Stimulated activated CD4-positive, alpha-beta T cell treated with anti-CD3 and anti-CD28 coated beads, Interleukin-2, amount 100 ng/mL, for 48 hours (primary cell): Measurements from ENCODE around the gene ATG101.

Experiments
- DNase-seq, 2 donors: peaks; one replicate each; pipeline ENCODE4 v3.0.0-alpha.2; 2020

ATG101 gene

DNA sequence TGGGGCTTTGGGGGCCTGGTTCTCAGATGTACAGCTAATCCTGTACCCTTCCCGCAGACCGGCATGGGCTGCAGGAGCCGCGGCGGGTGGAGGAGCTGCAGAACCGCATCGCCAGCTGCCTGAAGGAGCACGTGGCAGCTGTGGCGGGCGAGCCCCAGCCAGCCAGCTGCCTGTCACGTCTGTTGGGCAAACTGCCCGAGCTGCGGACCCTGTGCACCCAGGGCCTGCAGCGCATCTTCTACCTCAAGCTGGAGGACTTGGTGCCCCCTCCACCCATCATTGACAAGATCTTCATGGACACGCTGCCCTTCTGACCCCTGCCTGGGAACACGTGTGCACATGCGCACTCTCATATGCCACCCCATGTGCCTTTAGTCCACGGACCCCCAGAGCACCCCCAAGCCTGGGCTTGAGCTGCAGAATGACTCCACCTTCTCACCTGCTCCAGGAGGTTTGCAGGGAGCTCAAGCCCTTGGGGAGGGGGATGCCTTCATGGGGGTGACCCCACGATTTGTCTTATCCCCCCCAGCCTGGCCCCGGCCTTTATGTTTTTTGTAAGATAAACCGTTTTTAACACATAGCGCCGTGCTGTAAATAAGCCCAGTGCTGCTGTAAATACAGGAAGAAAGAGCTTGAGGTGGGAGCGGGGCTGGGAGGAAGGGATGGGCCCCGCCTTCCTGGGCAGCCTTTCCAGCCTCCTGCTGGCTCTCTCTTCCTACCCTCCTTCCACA is 11.0 kb upstream of the ATG101 start:
- no peak for DNase-seq

DNA sequence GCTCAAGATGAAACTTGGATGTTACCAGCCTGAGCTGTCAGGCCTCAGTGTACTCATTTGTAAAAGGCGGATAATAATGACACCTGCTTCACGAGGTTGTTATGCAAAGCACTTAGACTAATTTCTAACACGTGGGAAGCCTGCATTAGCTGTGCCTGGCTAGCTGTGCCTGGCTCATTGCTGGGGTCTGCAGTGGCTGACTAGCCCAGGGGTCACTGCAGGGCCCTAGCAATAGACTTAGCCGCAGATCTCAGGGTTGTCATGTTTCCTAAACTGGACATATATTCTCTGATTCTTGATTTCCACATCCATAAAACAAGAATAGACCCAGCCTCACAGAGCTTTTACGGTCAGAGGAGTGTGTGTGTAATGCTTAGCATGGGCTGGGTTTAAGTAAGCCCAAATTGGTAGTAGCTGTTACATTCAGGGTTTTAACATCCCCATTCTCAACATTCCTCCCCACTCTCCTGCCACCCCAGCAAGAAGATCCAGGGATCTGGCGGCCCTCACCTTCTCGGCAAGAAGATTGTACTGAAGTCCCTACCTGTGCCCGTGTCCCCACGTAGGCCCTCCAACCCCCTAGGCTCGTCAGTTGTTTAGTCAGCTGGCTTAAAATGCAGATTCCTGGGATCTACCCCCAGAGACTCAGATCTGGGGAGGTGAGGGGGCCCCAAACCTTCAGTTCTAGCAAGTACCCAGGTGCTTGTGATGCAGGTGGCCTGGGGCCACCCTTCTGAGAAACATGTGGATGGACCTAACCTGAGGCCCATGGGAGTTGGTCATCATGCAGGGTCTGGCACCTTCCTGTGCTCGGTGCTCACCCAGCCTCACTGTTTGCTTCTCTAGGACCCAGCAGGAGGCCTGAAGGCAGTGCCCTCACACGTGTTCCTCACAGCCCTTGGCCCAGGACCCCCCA is 9.9 kb upstream of the ATG101 start:
- DNase-seq = no peak

DNA sequence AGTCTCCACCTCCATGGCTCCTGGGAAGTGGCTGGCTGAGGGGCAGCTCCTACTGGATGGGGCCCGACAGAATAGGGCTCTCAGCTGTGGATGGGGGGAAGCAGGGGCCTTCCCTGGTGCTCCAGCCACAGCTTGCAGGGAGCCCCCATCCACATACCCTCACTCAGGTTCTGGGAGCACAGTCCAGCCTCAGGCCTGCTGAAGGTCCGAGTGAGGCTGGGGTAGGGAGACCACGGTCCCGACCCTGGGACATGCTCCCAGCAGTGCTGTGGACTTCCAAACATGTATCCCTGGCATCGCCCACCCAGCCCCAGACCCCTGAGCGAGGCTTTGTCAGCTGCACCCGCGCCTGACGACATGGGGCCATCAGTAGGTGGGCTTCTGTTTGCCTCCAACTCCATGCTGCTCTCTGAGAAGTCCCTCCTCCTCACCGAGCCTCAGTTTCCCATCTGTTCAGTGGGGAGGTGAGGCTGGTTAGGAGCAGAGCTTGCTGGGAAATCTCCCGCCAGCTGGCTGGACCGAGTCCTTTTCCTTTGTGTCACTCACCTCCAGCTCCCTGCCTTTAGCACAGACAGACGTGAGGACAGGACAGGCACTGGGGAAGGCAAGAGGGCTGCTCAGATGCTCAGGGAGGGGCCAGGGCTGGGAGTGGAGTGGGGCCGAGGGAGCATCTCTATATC is 9.1 kb upstream of the ATG101 start:
- DNase-seq = no peak

DNA sequence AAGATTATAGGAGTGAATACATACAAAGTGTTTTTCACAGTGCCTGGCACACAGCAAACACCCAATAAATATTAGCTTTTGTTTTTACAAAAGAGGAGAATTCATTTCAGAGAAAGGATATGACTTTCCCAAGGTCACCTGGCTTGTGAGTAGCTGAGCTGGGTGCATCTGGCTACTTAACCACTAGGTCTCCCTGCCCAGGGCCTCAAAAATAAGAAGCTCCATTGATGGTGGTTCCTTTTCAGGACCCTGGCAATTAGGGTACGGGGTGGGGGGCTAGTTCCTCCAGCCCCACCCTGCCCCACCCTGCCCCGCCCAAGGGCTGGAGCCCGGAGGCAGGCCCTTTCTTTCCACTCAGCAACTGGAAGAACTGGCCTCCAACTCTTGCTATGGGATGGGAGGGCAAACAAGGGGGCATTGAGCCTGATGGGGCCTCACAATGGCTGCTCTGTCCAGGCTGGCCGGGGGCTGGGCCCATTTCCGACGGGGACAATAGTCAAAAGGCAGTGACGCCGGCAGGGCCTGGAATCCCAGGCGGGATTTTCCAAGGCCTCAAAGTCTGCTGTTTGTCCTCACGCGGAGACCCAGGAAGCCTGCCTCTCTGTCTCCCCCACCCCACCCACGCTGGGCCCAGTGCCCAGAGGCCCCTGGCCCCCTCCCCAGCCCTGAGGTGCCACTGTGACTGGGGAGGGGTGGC is 8.2 kb upstream of the ATG101 start:
- no peak for DNase-seq

DNA sequence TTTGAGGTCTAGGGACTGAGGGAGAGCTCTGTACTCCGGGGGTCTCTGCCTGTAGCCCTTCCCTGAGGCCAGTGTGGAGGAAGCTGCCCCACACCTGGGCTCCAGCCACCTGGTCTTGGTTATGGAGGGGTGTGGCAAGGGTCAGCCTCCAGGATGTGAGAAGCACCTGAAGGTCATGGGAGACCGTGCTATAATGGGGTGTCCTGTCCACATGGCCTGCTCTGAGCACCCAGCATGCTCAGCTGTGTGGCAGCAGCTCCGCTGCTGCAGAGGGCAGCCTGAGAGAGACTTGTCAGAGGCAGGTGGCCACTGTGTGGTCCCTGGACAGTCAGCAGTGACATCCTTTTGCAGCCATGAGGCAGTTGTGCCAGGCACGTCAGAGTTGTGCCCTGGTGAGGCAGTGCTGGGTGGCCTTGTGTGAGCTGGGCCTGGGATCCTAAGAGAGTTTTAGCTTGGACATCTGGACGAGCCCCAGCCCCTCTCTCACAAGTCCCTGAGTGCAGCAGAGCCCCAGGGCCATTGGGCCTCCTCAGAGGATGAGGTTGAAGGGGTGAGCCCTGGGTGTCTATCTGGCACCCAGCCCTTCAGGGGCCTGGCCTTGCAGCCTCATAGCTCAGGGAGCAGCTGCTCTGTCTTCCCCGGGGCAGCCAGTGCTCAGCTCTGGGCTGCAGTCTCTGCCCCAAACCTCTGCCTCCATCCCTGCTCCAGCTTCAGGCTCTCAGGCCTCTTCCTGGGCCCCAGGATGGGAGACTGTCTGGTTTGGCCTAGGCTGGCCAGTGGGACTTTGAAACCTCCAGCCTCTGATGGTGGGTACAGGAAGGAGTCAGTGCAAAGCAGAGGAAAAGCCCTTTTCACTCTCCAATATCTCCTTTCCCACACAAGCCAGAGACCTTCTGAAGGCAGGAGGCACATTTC is 7.4 kb upstream of the ATG101 start:
- DNase-seq = no peak

DNA sequence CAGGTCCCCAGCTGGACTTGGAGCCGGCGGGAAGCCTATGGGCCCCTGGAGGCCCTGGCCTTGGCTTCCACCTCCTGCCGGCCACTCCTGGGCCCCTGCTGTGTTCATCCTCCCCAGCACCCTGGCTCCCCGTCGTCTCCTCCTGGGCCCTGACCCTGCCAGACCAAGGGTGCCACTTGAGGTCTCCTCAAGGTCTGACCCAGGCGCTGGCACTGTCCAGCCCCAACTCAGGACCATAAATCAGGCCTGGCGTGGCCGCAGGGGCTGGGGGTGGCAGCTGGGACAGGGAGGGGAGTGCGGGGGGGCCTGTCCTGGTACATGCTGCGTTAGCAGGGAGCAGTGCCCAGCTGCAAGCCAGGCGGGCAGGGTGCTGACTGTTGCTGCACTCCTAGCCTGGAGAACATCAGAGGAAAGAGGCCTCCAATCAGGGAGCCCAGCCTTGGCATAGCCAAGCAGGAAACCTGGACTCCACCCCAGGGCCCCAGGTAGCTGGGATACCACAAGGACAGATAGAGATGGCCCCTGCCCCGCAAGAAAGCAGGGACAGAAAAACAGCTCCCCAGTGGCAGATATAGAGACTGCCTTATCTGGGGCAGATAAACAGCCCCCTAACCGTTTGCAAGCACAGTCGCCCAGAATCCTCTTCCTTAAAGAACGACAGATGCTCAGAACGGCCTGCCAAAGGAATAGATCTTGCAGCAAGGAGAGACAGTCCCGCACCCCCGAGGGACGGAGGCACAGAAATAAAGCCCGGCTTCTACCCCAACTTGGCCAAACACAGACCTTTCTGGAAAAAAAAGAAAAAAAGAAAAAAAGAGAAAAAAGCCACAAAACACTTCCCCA is 6.5 kb upstream of the ATG101 start:
- DNase-seq = no peak

DNA sequence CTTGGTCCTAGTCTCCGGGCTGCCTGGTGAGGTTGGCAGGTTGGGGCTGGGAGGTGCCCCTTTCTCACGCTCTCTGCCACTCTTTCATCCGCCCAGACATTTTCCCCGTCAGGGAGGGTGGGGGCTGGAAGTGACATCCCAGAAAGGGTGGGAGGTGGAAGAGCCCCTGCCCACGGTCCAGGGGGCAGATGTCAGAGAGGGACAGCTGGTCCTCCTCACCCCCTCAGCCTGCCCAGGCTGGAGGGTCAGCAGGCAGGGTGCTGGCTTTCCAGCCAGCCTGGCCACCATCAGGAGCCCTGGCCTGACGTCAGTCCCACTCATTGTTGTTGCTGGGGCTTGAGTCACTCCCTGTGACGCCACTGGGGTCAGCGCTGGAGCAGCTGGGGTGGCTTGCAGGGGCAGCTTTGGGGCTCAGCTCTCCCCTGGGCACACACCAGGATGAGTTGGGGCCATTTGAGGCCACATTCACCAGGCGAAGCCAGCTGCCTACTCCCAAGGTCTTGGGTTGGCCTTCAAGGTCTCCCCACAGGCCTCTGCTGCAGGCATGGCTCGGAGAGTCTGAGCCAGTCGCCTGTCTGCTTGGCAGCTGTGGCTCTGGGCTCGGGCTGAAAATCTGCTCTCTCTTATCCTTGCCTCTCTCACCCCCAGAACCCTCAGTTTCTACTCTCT is 5.7 kb upstream of the ATG101 start:
- DNase-seq = no peak

DNA sequence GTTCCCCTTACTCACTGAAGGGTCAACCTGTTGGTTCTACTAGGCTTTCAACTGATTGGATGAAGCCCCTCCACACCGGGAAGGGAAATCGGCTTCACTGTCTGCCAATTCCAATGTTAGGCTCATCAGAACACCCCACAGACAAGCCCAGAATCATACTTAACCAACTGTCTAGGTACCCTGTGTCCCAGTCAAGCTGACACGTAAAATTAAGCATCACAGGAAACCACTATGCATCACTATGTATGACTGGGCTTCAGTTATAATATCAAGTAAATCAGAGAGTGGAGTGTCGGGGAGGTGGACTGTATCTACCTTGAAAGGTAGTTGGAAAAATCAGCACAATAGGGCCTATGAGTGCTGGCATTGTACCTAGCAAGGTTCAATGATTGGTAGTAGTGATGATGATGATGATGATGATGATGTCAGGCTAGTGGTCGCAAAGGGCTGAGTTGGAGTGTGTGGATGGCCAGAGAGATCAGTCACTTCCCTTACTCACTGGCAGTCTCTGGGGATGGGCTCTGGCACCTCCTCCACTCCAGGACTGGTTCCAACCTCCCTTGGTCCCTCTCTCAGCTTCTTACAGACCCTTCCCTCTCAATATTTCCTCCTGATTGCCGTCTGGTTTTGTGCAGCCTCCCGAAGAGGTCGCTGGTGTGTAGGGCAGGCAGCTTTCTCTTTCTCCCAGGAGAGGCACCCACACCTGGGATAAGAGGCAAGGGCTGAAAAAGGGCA is 3.3 kb upstream of the ATG101 start:
- no peak for DNase-seq

DNA sequence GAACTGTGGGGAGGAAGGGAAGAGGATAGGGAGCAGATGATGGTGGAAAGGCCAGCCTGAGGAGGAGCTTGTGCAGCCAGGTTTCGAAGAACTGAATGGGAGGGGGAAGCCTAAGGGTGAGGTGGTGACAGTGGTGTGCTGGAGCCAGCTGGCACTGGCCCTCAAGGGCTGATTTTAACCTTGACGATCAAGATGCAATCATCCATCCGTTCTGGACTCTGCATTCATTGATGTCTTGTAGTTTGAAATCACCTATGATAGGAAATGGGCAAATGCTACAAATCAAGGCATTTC is 2.8 kb upstream of the ATG101 start:
- DNase-seq = no peak

DNA sequence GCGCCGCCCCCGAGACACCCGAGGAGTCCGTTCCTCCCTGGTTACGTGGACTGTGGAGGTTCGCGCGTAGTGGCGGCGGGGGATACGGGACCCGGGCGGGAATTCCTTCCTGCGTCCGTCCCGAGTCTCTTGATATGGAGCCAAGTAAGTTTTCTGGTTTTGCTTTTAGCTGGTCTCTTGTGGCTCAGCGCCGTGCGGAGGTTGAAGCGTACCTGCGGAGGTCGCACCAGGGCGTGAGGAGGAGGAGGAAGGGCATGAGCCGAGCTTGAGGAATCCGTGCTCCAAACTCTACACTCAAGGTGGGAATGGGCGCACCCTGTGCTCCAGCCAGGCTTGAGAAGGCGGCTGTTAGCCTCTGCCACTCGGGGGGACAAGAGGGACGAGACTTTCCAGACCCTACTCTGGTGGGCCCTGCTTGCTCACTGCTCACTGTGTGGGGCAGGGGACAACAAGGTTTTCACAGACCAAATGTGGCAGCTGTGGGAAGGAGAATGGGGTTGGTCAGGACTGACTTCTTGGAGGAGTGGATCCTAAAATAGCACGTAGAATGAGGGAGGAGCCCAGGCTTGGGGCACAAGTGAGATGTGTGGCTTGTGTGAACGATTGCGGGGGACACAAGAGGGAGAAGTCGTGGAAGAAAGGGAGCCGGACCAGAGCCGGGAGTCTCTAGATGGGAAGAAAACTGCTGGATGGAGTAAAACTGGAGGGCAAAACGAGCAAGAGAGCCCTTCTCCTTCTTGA is 577 bp downstream of the ATG101 start:
- no peak for DNase-seq

DNA sequence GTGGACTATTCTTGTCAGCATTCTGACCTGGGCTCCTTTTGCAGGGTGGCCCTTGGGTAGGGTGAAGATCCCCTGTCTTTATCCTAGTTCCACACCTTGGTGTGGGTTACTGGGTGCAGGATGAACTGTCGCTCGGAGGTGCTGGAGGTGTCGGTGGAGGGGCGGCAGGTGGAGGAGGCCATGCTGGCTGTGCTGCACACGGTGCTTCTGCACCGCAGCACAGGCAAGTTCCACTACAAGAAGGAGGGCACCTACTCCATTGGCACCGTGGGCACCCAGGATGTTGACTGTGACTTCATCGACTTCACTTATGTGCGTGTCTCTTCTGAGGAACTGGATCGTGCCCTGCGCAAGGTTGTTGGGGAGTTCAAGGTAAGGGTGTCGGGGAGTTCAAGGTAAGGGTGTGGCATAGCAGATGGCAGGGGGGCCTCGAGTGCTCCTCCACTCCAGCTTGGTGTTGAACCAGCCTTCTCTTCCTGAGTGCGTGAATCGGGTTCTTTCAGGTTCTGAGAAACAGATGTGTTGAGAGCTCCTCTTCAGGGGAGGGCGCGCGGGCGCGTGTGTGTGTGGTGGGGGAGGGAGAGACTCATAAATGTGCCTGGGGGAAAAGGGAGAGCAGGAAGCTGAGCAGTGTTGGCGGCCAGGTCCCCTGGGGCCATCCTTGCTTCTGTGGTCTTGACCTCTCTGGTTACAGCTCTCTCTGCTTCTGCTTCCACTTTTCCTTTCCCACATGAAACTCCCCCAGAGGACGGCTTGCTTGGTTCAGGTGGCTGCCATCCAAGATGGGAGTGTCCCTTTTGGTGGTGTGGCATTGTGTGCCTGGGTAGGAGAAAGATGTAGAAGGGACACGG is 4.0 kb downstream of the ATG101 start:
- DNase-seq = no peak

DNA sequence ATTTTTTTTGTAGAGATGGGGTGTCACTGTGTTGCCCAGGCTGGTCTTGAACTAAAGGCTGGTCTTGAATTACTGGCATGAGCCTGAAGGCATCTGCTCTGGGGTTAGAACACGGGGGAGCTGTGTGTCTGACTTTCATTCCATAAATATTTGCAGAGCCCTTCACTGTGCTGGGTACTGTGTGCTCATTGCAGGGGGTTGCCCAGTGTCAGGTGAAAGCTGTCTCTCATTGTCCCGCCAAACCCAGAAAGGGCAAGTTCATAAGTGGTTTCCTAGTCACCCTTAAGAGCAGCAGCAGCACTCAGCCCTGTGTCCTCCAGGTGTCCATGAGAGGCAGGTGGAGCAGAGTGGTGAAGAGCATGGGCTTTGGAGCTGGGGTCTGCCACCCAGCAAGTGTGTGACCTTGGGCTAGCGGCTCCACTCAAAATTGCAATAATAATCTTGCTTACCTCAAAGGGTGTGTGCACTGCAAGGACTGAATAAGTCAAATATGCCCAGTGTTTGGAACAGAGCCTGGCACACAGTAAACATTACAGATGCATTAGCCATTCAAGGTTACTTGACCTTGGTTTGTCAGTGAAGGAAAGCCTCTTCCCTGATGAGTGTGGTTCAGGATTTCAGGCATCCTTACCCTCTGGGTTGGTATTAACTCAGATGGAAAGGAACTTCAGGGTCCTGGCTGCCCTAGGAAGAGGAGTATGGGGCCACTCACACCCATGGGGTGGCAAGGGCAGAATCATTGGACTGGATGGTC is 5.4 kb downstream of the ATG101 start:
- no peak for DNase-seq

DNA sequence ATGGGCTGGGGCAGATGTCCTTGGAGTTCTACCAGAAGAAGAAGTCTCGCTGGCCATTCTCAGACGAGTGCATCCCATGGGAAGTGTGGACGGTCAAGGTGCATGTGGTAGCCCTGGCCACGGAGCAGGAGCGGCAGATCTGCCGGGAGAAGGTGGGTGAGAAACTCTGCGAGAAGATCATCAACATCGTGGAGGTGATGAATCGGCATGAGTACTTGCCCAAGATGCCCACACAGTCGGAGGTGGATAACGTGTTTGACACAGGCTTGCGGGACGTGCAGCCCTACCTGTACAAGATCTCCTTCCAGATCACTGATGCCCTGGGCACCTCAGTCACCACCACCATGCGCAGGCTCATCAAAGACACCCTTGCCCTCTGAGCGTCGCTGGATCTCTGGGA is 7.0 kb downstream of the ATG101 start:
- no peak for DNase-seq

DNA sequence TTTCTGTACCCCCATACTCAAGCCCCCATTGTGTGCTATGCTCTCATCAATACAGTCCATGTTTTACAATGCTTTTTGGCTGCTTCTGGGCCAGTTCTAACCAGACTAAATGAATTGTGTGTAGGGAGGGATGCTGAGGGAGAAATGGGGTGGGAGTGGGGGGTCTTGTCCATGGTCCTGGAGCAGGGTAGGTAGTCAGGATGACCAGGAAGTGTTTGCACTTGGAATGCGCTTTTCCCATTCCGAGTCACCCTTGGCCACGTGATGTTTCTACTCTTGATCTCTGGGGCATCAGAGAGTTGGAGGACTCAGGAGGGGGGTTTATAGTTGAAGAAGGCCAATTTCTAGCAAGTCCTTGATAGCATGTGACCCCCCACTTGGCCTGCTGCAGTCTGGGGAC is 8.5 kb downstream of the ATG101 start:
- no peak for DNase-seq

DNA sequence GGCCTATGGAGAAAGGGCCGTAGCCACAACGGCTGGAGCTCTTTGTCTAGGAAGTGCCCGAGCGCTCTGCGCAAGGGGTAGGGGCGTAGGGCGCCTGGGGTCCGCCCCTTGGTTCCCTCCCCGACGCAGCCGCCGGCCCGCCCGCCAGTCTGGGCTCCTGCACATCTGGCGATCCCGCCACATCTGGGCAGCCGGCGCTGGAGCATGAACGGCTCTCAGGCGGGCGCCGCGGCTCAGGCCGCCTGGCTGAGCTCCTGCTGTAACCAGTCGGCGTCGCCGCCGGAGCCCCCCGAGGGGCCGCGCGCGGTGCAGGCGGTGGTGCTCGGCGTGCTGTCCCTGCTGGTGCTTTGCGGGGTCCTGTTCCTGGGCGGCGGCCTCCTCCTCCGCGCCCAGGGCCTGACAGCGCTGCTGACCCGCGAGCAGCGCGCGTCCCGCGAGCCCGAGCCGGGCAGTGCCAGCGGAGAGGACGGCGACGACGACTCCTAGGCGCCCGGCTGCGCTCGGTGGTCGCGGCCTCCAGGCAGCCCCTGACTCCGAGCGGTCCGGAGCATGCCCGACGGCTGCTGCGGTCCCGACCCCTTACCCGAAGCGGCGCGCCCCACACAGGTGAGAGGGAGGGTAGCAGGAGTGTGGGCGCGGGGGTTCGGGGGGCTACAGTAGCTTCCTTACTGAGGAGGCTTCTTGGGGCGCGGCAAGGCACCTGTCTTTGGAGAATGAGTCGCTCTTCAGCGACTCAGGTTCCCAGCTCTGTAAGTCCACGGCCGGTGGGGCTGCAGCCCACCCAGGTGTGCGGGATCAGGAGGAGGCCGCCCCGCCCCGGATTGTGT is 10.0 kb downstream of the ATG101 start, which contains the start of gene SMIM41:
Gene SMIM41, plus strand, starts transcription at position 129 of the 827 bp plus-strand sequence. Its CDS starts 76 bp downstream, at position 205.
- no peak for DNase-seq
